WTC11 (cell line): ENCODE data around the gene PDE6G.

ENCODE experiments used
- E2F5 ChIP-seq: sonication (generic); formaldehyde crosslinking; IDR thresholded peaks from 2 replicates; pipeline ENCODE4 v1.8.1; 2022; ENCODE audit warnings: mild to moderate bottlenecking, moderate library complexity, missing genetic modification reagents
- TF ChIP-seq, protein P1 (sequence below): sonication (generic); formaldehyde crosslinking; IDR thresholded peaks from 2 replicates; pipeline ENCODE4 v1.8.1; 2022; ENCODE audit warnings: missing genetic modification reagents, borderline replicate concordance
- TF ChIP-seq, protein P2 (sequence below): sonication (generic); formaldehyde crosslinking; IDR thresholded peaks from 2 replicates; pipeline ENCODE4 v1.8.1; 2022; ENCODE audit warnings: low read depth, missing genetic modification reagents, borderline replicate concordance

GRCh38 chr17:81647640-81648012, 8.7 kb downstream of the PDE6G start:
- TF ChIP-seq, protein P1, sequence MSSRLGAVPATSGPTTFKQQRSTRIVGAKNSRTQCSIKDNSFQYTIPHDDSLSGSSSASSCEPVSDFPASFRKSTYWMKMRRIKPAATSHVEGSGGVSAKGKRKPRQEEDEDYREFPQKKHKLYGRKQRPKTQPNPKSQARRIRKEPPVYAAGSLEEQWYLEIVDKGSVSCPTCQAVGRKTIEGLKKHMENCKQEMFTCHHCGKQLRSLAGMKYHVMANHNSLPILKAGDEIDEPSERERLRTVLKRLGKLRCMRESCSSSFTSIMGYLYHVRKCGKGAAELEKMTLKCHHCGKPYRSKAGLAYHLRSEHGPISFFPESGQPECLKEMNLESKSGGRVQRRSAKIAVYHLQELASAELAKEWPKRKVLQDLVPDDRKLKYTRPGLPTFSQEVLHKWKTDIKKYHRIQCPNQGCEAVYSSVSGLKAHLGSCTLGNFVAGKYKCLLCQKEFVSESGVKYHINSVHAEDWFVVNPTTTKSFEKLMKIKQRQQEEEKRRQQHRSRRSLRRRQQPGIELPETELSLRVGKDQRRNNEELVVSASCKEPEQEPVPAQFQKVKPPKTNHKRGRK, result no peak
- TF ChIP-seq, protein P2, sequence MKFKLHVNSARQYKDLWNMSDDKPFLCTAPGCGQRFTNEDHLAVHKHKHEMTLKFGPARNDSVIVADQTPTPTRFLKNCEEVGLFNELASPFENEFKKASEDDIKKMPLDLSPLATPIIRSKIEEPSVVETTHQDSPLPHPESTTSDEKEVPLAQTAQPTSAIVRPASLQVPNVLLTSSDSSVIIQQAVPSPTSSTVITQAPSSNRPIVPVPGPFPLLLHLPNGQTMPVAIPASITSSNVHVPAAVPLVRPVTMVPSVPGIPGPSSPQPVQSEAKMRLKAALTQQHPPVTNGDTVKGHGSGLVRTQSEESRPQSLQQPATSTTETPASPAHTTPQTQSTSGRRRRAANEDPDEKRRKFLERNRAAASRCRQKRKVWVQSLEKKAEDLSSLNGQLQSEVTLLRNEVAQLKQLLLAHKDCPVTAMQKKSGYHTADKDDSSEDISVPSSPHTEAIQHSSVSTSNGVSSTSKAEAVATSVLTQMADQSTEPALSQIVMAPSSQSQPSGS (CRISPR knock-in tag), result no peak
- TF ChIP-seq E2F5 (CRISPR knock-in tag), result no peak
